ENCODE measurements around the gene GRK3. TPM values are rescaled to one million over a fixed set of nuclear protein-coding genes. Genes with fewer than 3 reads are reported as not detected.
A peak's percentile ranks its signal among the peaks of the same experiment; 100 is the strongest.

GRK3 gene
- total RNA-seq, 1 donor from 2014 or later, result 30.1 TPM

- H3K36me3 Mint-ChIP-seq (ENCODE audit: low read depth), result peaks cover 67% of the 10 kb centered on the region
- no peaks in the 10 kb centered on the region for H3K9me3 Mint-ChIP-seq
- intact Hi-C loops (cut with micrococcal nuclease), result loop anchor here (5.0 kb wide), 1 partner anchor 54 kb away; no protein-coding TSS in a partner anchor
- DNase-seq, result no peak
- H3K27ac Mint-ChIP-seq, result peak overlapping the region; percentile 32
- peaks cover 9% of the 10 kb centered on the region for H3K4me1 Mint-ChIP-seq
- H3K4me3 Mint-ChIP-seq, result no peak overlapping the region
- H3K27me3 Mint-ChIP-seq, result no peaks in the 10 kb centered on the region
Measured at GRCh38 chr22:25718135-25718840, 153.8 kb downstream of the GRK3 start.

DNA sequence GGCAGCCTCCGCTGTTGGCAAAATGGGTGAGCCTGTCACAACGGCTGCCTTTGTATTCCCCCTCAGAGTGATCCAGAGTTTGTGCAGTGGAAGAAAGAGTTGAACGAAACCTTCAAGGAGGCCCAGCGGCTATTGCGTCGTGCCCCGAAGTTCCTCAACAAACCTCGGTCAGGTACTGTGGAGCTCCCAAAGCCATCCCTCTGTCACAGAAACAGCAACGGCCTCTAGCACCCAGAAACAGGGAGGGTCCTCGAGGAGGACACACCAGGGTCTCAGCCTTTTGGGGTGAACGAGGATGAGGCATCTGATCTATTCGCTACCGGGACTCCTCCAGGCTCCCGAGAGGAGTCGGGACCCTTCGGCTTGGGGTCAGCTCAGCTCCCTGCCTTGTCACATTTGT is 157.7 kb downstream of the GRK3 start:
- no peaks in the 10 kb centered on the region for H3K27me3 Mint-ChIP-seq
- H3K36me3 Mint-ChIP-seq (ENCODE audit: low read depth), result peaks cover 56% of the 10 kb centered on the region
- peaks cover 15% of the 10 kb centered on the region for H3K4me1 Mint-ChIP-seq
- DNase-seq, result no peak
- H3K27ac Mint-ChIP-seq, result no peak overlapping the region
- H3K4me3 Mint-ChIP-seq, result no peak overlapping the region
- intact Hi-C loops (cut with micrococcal nuclease), result no loop called here
- H3K9me3 Mint-ChIP-seq, result no peaks in the 10 kb centered on the region

DNA sequence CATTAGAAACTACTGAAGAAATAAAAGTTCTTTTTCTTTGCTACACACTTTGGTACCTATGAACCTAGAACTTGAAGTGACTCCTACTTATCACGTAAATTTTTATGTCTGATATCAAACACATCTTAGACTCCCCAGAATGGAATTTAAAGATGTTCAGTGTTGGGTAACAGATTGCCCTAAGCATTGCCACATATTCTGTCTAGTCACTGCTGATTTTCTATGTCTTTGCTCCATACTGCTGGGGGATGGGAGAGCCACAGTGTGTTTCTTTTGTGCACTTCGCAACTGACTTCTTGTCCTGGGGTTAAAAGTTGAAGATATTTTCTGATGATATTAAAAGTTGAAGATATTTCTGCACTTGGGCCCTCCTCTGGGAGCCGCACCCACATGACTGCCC is 158.2 kb downstream of the GRK3 start:
- H3K4me3 Mint-ChIP-seq, result no peak overlapping the region
- H3K27ac Mint-ChIP-seq, result no peak overlapping the region
- no peaks in the 10 kb centered on the region for H3K9me3 Mint-ChIP-seq
- no peaks in the 10 kb centered on the region for H3K27me3 Mint-ChIP-seq
- H3K4me1 Mint-ChIP-seq, result peaks cover 15% of the 10 kb centered on the region
- intact Hi-C loops (cut with micrococcal nuclease), result no loop called here
- no peak for DNase-seq
- peaks cover 53% of the 10 kb centered on the region for H3K36me3 Mint-ChIP-seq (ENCODE audit: low read depth)

- peaks cover 19% of the 10 kb centered on the region for H3K4me1 Mint-ChIP-seq
- H3K27ac Mint-ChIP-seq, result peak overlapping the region; percentile 80
- H3K9me3 Mint-ChIP-seq, result no peaks in the 10 kb centered on the region
- no peaks in the 10 kb centered on the region for H3K27me3 Mint-ChIP-seq
- H3K4me3 Mint-ChIP-seq, result no peak overlapping the region
- DNase-seq, result no peak
- peaks cover 43% of the 10 kb centered on the region for H3K36me3 Mint-ChIP-seq (ENCODE audit: low read depth)
- intact Hi-C loops (cut with micrococcal nuclease), result loop anchor here (1.0 kb wide), 1 partner anchor 10 kb away; no protein-coding TSS in a partner anchor
Measured at GRCh38 chr22:25726241-25726640, 161.8 kb downstream of the GRK3 start.

GRCh38 chr22:25728071-25728470 is 163.6 kb downstream of the GRK3 start:
- intact Hi-C loops (cut with micrococcal nuclease), result no loop called here
- H3K36me3 Mint-ChIP-seq (ENCODE audit: low read depth), result peaks cover 39% of the 10 kb centered on the region
- H3K9me3 Mint-ChIP-seq, result no peaks in the 10 kb centered on the region
- no peak overlapping the region for H3K4me3 Mint-ChIP-seq
- no peaks in the 10 kb centered on the region for H3K27me3 Mint-ChIP-seq
- DNase-seq, result no peak
- no peak overlapping the region for H3K27ac Mint-ChIP-seq
- H3K4me1 Mint-ChIP-seq, result peaks cover 24% of the 10 kb centered on the region

GRCh38 chr22:25729016-25729995 is 164.8 kb downstream of the GRK3 start:
- Mint-ChIP-seq H3K27me3 (no peaks in the 10 kb centered on the region), H3K27ac (peak overlapping the region; percentile 48), H3K4me1 (peaks cover 29% of the 10 kb centered on the region), H3K9me3 (no peaks in the 10 kb centered on the region), H3K4me3 (no peak overlapping the region), H3K36me3 (ENCODE audit: low read depth) (peaks cover 34% of the 10 kb centered on the region)
- intact Hi-C loops (cut with micrococcal nuclease), result no loop called here
- DNase-seq, result no peak

GRCh38 chr22:25735650-25736049 is 171.2 kb downstream of the GRK3 start:
- intact Hi-C loops (cut with micrococcal nuclease), result loop anchor here (1.0 to 5.0 kb wide), 5 partner anchors 9 to 247 kb away; no protein-coding TSS in a partner anchor
- Mint-ChIP-seq H3K9me3 (peaks cover 4% of the 10 kb centered on the region), H3K36me3 (ENCODE audit: low read depth) (peaks cover 30% of the 10 kb centered on the region), H3K27me3 (no peaks in the 10 kb centered on the region), H3K4me1 (peaks cover 50% of the 10 kb centered on the region), H3K4me3 (peak overlapping the region; percentile 71), H3K27ac (peak overlapping the region; percentile 98)
- DNase-seq, result peak; percentile 68

DNA sequence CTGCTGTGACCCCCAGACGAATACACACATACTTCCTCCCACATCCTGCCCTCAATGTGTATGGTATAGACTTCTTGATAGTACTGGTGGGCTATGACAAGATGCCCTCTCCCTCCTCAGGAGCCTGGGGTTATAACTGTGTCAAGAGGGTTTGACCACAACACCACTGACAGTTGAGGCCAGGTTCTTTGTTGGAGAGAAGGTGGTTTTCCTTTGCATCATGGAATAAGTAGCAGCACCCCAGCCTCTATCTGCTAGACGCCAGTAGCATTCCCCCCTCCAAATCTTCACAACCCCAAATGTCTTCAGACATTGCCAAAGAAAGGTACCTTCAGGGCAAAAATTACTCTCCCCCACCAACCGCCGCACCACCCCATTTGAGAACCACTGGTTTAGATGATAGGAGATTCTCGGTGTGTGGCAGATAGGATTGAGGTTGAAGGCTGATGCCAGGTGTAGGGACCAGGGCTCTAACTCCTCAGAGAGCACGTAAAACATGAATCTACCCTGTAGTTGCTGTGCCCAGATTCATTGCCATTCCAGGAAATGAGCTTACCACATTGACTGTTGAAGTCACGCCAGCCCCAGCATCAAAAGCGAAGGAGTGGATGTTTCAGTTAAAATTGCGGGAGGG is 172.0 kb downstream of the GRK3 start:
- Mint-ChIP-seq H3K27me3 (no peaks in the 10 kb centered on the region), H3K9me3 (peaks cover 4% of the 10 kb centered on the region), H3K27ac (peak overlapping the region; percentile 98), H3K4me3 (peak overlapping the region; percentile 71), H3K36me3 (ENCODE audit: low read depth) (peaks cover 31% of the 10 kb centered on the region), H3K4me1 (peaks cover 48% of the 10 kb centered on the region)
- intact Hi-C loops (cut with micrococcal nuclease), result loop anchor here (1.0 to 5.0 kb wide), 5 partner anchors 10 to 248 kb away; no protein-coding TSS in a partner anchor
- peak; percentile 92 for DNase-seq

DNA sequence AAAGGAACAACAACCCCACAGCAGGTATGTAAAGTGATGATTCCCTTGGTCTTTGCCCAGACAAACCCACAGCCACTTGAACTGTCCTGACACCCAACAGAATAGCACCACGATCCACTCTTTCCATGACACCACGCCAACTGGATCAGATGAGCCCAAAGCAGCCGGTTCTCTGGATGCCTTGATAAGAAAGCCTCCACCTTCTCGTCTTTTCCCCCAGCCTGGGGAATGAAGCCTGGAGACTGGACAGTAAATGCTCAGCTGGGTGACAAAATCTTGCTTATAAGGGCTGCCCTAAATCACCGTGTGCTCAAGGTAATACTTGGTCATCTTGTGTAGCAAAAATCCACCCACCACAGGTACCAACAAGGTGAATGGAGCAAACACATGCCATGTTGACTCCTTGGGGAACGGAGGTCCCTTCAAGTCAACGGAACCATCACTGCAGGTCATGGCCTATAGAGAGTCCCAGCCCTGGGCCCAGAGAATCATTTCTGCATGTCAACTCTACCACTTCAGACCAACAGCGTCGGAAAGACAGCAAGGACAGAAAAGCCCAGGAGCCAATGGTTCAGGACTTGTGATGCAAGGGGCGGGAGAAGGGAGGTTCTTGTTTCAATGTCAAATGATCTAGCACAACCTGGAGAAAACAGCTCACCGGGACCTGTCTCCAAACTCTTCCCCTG is 175.3 kb downstream of the GRK3 start:
- H3K4me1 Mint-ChIP-seq, result peaks cover 50% of the 10 kb centered on the region
- peak overlapping the region; percentile 67 for H3K27ac Mint-ChIP-seq
- H3K27me3 Mint-ChIP-seq, result no peaks in the 10 kb centered on the region
- H3K36me3 Mint-ChIP-seq (ENCODE audit: low read depth), result peaks cover 17% of the 10 kb centered on the region
- peaks cover 11% of the 10 kb centered on the region for H3K9me3 Mint-ChIP-seq
- H3K4me3 Mint-ChIP-seq, result peak overlapping the region; percentile 30
- intact Hi-C loops (cut with micrococcal nuclease), result loop anchor here (5.0 to 10.0 kb wide), 2 partner anchors 32 to 665 kb away; no protein-coding TSS in a partner anchor
- no peak for DNase-seq

GRCh38 chr22:25741692-25742626 is 177.5 kb downstream of the GRK3 start, which contains the start of gene MYO18B:
MYO18B (plus strand) TSS chr22:25742188; CDS start chr22:25761093, 18,905 bp downstream.
- Mint-ChIP-seq H3K36me3 (ENCODE audit: low read depth) (peaks cover 12% of the 10 kb centered on the region), H3K9me3 (peaks cover 11% of the 10 kb centered on the region), H3K27ac (peak within 1 kb of the TSS; percentile 73), H3K4me1 (peaks cover 46% of the 10 kb centered on the region), H3K4me3 (no peak within 1 kb of the TSS), H3K27me3 (no peaks in the 10 kb centered on the region)
- DNase-seq, result no peak
- intact Hi-C loops (cut with micrococcal nuclease), result loop anchor here (10.0 kb wide), 1 partner anchor 667 kb away; no protein-coding TSS in a partner anchor

DNA sequence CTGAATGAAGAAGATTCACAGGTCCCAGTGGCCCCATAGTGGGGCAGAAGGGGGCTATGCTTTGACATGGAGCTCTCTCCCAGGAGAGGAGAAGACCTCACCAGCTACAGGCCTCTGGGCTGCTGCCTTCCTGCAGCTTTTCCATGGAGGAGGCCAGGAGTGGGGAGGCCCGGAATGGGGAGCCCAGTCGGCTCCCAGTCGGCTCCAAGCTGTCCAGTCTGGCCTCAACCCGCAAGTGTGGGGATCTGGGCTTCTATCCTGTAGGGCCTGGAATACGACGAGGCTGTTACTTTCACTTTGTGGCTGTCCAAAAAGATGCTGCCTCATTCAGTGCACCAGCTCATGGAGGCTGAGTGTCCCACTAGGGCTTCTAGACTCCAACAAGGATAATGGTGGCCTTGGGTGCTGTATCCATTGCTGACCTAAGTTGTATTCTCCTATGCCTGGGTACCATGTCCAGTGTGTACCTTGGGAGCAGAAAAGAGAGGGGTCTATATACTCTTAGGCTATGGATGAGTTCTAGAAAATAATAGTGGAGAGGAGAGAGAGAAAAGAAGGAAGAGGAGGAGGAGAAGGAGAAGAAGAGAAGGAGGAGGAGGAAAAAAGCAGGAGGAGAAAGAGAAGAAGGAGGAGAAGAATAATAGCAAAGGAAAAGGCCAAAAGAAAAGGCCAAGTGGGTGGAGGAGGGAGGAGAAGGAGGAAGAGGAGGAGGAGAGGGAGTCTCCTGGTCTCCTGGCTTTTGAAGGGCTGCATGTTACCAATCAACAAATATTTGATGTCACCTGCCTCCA is 178.6 kb downstream of the GRK3 start:
- Mint-ChIP-seq H3K4me1 (peaks cover 46% of the 10 kb centered on the region), H3K4me3 (peak overlapping the region; percentile 21)

More for the DNA sequence above, 178.6 kb downstream of the GRK3 start:
- intact Hi-C loops (cut with micrococcal nuclease), result loop anchor here (10.0 kb wide), 1 partner anchor 668 kb away; no protein-coding TSS in a partner anchor
- Mint-ChIP-seq H3K9me3 (peaks cover 15% of the 10 kb centered on the region), H3K27ac (peak overlapping the region; percentile 73), H3K36me3 (ENCODE audit: low read depth) (peaks cover 12% of the 10 kb centered on the region), H3K27me3 (no peaks in the 10 kb centered on the region)
- no peak for DNase-seq

Measured in activated CD4-positive, alpha-beta T cell treated with anti-CD3 and anti-CD28 coated beads, Interleukin-2, amount 10 ng/mL, durations not matched to agents 24 days and 14 days (primary cell).